ENCODE measurements around the gene INSL6. TPM values are rescaled to one million over a fixed set of nuclear protein-coding genes. Genes with fewer than 3 reads are reported as not detected.

INSL6 gene
- total RNA-seq, 1 experiment from 2014 or later, result not detected

DNA sequence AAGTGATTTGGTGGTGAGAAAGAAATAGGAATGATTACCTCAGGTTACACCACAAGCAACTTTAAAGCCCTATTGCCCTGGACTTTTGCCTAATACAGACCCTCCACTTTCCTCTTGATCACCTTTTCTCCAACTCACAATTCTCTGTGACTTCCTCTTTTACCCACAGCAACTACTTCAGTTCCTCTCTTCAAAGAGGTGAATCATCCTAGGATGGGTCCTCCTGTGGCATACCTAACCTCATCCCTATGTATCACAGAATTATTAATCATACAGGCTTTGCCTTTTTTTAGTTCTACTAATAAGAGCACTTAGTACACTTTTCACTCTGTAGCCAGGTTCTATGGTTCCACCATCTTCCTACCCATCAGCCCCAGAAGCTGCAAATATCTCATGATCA is 19.6 kb upstream of the INSL6 start:
- no peaks in the 10 kb centered on the region for H3K4me1 Mint-ChIP-seq
- Histone ChIP-seq H2BK5ac (ENCODE audit: insufficient read length, low read length) (no peak overlapping the region), H3K23ac (ENCODE audit: insufficient read length, low read depth, low read length) (no peak overlapping the region), H3K56ac (ENCODE audit: insufficient read length, low read depth, low read length) (no peak overlapping the region), H3K27me3 (ENCODE audit: insufficient read depth, low read length) (no peaks in the 10 kb centered on the region), H4K8ac (replicated peaks; ENCODE audit: insufficient read length, low read depth, low read length) (no peak overlapping the region), H3K4me1 (ENCODE audit: insufficient read depth, low read length) (no peaks in the 10 kb centered on the region), H3T11ph (ENCODE audit: low read length) (no peak overlapping the region), H3K9ac (ENCODE audit: extremely low read depth, insufficient read length, low read length) (no peak overlapping the region), H3K18ac (ENCODE audit: insufficient read length, low read depth, low read length) (no peak overlapping the region), H2BK120ac (ENCODE audit: low read depth, low read length, poor library complexity, severe bottlenecking) (no peak overlapping the region), H3K27ac (ENCODE audit: insufficient read length, low read depth, low read length) (no peak overlapping the region), H2BK12ac (ENCODE audit: insufficient read length, low read depth, low read length) (no peak overlapping the region), H3K79me1 (ENCODE audit: insufficient read depth, low read depth, low read length, poor library complexity, severe bottlenecking) (no peaks in the 10 kb centered on the region), H3K9me3 (ENCODE audit: control insufficient read depth, low read depth, low read length) (no peaks in the 10 kb centered on the region), H3K23me2 (ENCODE audit: insufficient read length, low read depth, low read length, poor library complexity, severe bottlenecking) (no peaks in the 10 kb centered on the region), H2BK15ac (ENCODE audit: low read depth, low read length) (no peak overlapping the region), H3K4ac (ENCODE audit: low read depth, low read length) (no peak overlapping the region), H4K5ac (ENCODE audit: insufficient read length, low read depth, low read length) (no peak overlapping the region), H4K91ac (ENCODE audit: insufficient read length, low read depth, low read length) (no peak overlapping the region), H3K79me2 (ENCODE audit: insufficient read depth, low read length) (no peaks in the 10 kb centered on the region), H2AFZ (ENCODE audit: low read length) (no peak overlapping the region), H4K20me1 (ENCODE audit: control insufficient read depth, insufficient read depth, insufficient read length) (no peaks in the 10 kb centered on the region), H2AK5ac (ENCODE audit: insufficient read length, low read length) (no peak overlapping the region), H3K4me2 (ENCODE audit: insufficient read depth, insufficient read length, low read length) (no peak overlapping the region), H2BK20ac (ENCODE audit: low read depth, low read length, poor library complexity, severe bottlenecking) (no peak overlapping the region), H3K14ac (ENCODE audit: insufficient read depth, low read length) (no peak overlapping the region)
- no peak overlapping the region for H3K27ac Mint-ChIP-seq
- DNase-seq, result no peak
- TF ChIP-seq, protein P1, sequence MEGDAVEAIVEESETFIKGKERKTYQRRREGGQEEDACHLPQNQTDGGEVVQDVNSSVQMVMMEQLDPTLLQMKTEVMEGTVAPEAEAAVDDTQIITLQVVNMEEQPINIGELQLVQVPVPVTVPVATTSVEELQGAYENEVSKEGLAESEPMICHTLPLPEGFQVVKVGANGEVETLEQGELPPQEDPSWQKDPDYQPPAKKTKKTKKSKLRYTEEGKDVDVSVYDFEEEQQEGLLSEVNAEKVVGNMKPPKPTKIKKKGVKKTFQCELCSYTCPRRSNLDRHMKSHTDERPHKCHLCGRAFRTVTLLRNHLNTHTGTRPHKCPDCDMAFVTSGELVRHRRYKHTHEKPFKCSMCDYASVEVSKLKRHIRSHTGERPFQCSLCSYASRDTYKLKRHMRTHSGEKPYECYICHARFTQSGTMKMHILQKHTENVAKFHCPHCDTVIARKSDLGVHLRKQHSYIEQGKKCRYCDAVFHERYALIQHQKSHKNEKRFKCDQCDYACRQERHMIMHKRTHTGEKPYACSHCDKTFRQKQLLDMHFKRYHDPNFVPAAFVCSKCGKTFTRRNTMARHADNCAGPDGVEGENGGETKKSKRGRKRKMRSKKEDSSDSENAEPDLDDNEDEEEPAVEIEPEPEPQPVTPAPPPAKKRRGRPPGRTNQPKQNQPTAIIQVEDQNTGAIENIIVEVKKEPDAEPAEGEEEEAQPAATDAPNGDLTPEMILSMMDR (conservative IDR thresholded peaks at IDR 0.05), result no peak
- H3K4me3 Mint-ChIP-seq, result no peak overlapping the region
- no peaks in the 10 kb centered on the region for H3K9me3 Mint-ChIP-seq
- no peaks in the 10 kb centered on the region for H3K36me3 Mint-ChIP-seq (ENCODE audit: insufficient read depth in 1 of 3, low read depth in 3 of 3)
- no peaks in the 10 kb centered on the region; the same call in 1 of the 2 replicates for H3K27me3 Mint-ChIP-seq (ENCODE audit: low read depth)

Measured in H9 (cell line).